PC-3 (cell line): ENCODE data around the gene ZCCHC24. TPM values are rescaled to one million over a fixed set of nuclear protein-coding genes. Genes with fewer than 3 reads are reported as not detected.

Experiments used
- ATAC-seq: fragments of 200-7000 bp; cut with Tn5 transposase; 2 replicates; pipeline ENCODE4 v1.9.1; 2020; ENCODE audit warnings: mild to moderate bottlenecking, moderate library complexity
- BruUV-seq: library from RNA; stranded (reverse); fragments of 400-500 nt; replicated peaks from 2 replicates; lab custom pipeline; 2021; lab: Mats Ljungman, UMichigan
- CTCF ChIA-PET: fragments of 300-600 bp; sonication (Branson Sonifier 250); formaldehyde crosslinking; loops from one replicate; lab custom pipeline; 2022; ENCODE audit warnings: antibody characterized with exemption; lab: Charles Lee
- POLR2A ChIA-PET: fragments of 300-600 bp; sonication (Branson Sonifier 250); formaldehyde crosslinking; loops from one replicate; lab custom pipeline; 2022; ENCODE audit warnings: antibody characterized with exemption; ENCODE audit not compliant: unreplicated experiment; lab: Charles Lee
- DNase-seq: peaks from one replicate; pipeline ENCODE4 v3.0.0-alpha.2; 2015
- H2AFZ ChIP-seq: fragments of 300-600 bp; sonication (generic); 2 replicates; pipeline ENCODE4 v1.6.0; 2016; ENCODE audit warnings: antibody characterized with exemption, low read length
- H3F3A ChIP-seq: fragments of 300-600 bp; sonication (generic); one replicate; pipeline ENCODE4 v1.6.0; 2017; ENCODE audit warnings: antibody characterized with exemption, low read length, control low read depth, mild to moderate bottlenecking; ENCODE audit not compliant: unreplicated experiment
- H3K27ac ChIP-seq: fragments of 300-600 bp; sonication (generic); 2 replicates; pipeline ENCODE4 v1.5.1; 2016; ENCODE audit warnings: mild to moderate bottlenecking, low read length
- H3K27me3 ChIP-seq: fragments of 300-600 bp; sonication (generic); 2 replicates; pipeline ENCODE4 v1.6.1; 2016; ENCODE audit warnings: low read length, mixed read lengths
- H3K36me3 ChIP-seq: fragments of 300-600 bp; sonication (generic); 2 replicates; pipeline ENCODE4 v1.6.1; 2016; ENCODE audit warnings: low read depth, mixed run types, low read length, mixed read lengths
- H3K4me1 ChIP-seq: fragments of 300-600 bp; sonication (generic); 2 replicates; pipeline ENCODE4 v1.5.1; 2016; ENCODE audit warnings: low read length; ENCODE audit not compliant: insufficient read depth
- H3K4me2 ChIP-seq: fragments of 300-600 bp; sonication (generic); 2 replicates; pipeline ENCODE4 v1.6.0; 2016; ENCODE audit warnings: low read length
- H3K4me3 ChIP-seq: fragments of 300-600 bp; sonication (generic); 2 replicates; pipeline ENCODE4 v1.5.1; 2016; ENCODE audit warnings: mild to moderate bottlenecking, low read length, mixed read lengths
- H3K79me2 ChIP-seq: fragments of 300-600 bp; sonication (generic); 2 replicates; pipeline ENCODE4 v1.6.1; 2017; ENCODE audit warnings: low read length, mixed read lengths
- H3K9ac ChIP-seq: fragments of 300-600 bp; sonication (generic); 2 replicates; pipeline ENCODE4 v1.6.0; 2016; ENCODE audit warnings: mild to moderate bottlenecking, low read length
- H3K9me2 ChIP-seq: fragments of 300-600 bp; sonication (generic); replicated peaks from 2 replicates; pipeline ENCODE4 v1.6.1; 2016; ENCODE audit warnings: mixed run types, low read length, mixed read lengths
- H3K9me3 ChIP-seq: fragments of 300-600 bp; sonication (generic); 2 replicates; pipeline ENCODE4 v1.6.1; 2016; ENCODE audit warnings: low read length, mixed read lengths
- H4K20me1 ChIP-seq: fragments of 300-600 bp; sonication (generic); 2 replicates; pipeline ENCODE4 v1.6.1; 2016; ENCODE audit warnings: low read length, mixed read lengths
- CTCF ChIP-seq: fragments of 300-600 bp; sonication (generic); conservative IDR thresholded peaks from 2 replicates; pipeline ENCODE4 v1.5.1; 2017; ENCODE audit warnings: antibody characterized with exemption, low read depth, mild to moderate bottlenecking, low read length
- EZH2 ChIP-seq: fragments of 300-600 bp; sonication (generic); IDR thresholded peaks from one replicate; pipeline ENCODE4 v1.6.1; 2017; ENCODE audit warnings: antibody characterized with exemption, mild to moderate bottlenecking, low read length; ENCODE audit not compliant: unreplicated experiment
- EZH2phosphoT487 ChIP-seq: fragments of 300-600 bp; sonication (generic); IDR thresholded peaks from 2 replicates; pipeline ENCODE4 v1.6.1; 2018; ENCODE audit warnings: mild to moderate bottlenecking, antibody characterized with exemption, low read length, borderline replicate concordance
- intact Hi-C: fragments of 100-400 bp; cut with micrococcal nuclease; formaldehyde crosslinking; loops from 2 replicates; pipeline ENCODE4 v1.9.0; 2023
- total RNA-seq: library from RNA; depleted of rRNA; stranded (reverse); fragments of >200 nt; gene quantifications from 2 replicates; pipeline ENCODE4 v1.2.3, GENCODE V29; 2014

The ZCCHC24 gene
- total RNA-seq, 1 experiment from 2014 or later, result 32.9 TPM

- no peak overlapping the region for H3K9ac ChIP-seq
- intact Hi-C loops, result loop anchor here (2.0 kb wide), 1 partner anchor 29 kb away; no protein-coding TSS in a partner anchor
- no peak overlapping the region for H3K4me3 ChIP-seq
- peaks cover 23% of the 10 kb centered on the region for H3K36me3 ChIP-seq
- ChIA-PET CTCF (interaction anchor here (0.6 to 1.7 kb wide), 5 partner anchors 14 to 274 kb away, joined by 3 to 6 read pairs (median 3); no protein-coding TSS in a partner anchor), POLR2A (interaction anchor here (0.6 kb wide), 2 partner anchors 12 to 861 kb away, joined by 3 to 8 read pairs; no protein-coding TSS in a partner anchor)
- H3K79me2 ChIP-seq, result peaks cover 31% of the 10 kb centered on the region
- ATAC-seq (no peak), DNase-seq (no peak)
- H3K4me1 ChIP-seq, result peaks cover 37% of the 10 kb centered on the region
- H3K27me3 ChIP-seq, result no peaks in the 10 kb centered on the region
- no peaks in the 10 kb centered on the region for H3F3A ChIP-seq
- H3K4me2 ChIP-seq, result no peak overlapping the region
- H2AFZ ChIP-seq, result no peak overlapping the region
- H4K20me1 ChIP-seq, result peaks cover 27% of the 10 kb centered on the region
- no peaks in the 10 kb centered on the region for H3K9me2 ChIP-seq
- no TSS peak for BruUV-seq
- TF ChIP-seq CTCF, result no peak
- TF ChIP-seq EZH2phosphoT487, result no peak
- TF ChIP-seq EZH2, result no peak
- no peaks in the 10 kb centered on the region for H3K9me3 ChIP-seq
- H3K27ac ChIP-seq, result no peak overlapping the region
Observed at GRCh38 chr10:79345241-79346011, 100.0 kb downstream of the ZCCHC24 start.

- no TSS peak for BruUV-seq
- H3K36me3 ChIP-seq, result peaks cover 15% of the 10 kb centered on the region
- peaks cover 29% of the 10 kb centered on the region for H3K4me1 ChIP-seq
- no peak overlapping the region for H3K4me2 ChIP-seq
- no peak overlapping the region for H3K9ac ChIP-seq
- TF ChIP-seq EZH2phosphoT487, result no peak
- no peak for TF ChIP-seq EZH2
- no peak for TF ChIP-seq CTCF
- no peaks in the 10 kb centered on the region for H3K9me3 ChIP-seq
- no peaks in the 10 kb centered on the region for H3K27me3 ChIP-seq
- ATAC-seq, result no peak
- ChIA-PET CTCF (interaction anchor here (0.6 to 1.7 kb wide), 5 partner anchors 13 to 274 kb away, joined by 3 to 6 read pairs (median 3); no protein-coding TSS in a partner anchor), POLR2A (no interaction called here)
- peaks cover 19% of the 10 kb centered on the region for H4K20me1 ChIP-seq
- H3K79me2 ChIP-seq, result peaks cover 24% of the 10 kb centered on the region
- no peak overlapping the region for H2AFZ ChIP-seq
- no peak overlapping the region for H3K4me3 ChIP-seq
- DNase-seq, result no peak
- no peak overlapping the region for H3K27ac ChIP-seq
- intact Hi-C loops, result no loop called here
- no peaks in the 10 kb centered on the region for H3K9me2 ChIP-seq
- no peaks in the 10 kb centered on the region for H3F3A ChIP-seq
Observed at GRCh38 chr10:79344502-79345195, 100.8 kb downstream of the ZCCHC24 start.
